ENCODE data around the gene SHROOM3.
"Not testable (repeated sequence)": the region's sequence is repeated elsewhere in the genome, so short reads cannot be mapped to it uniquely, and the experiment has no call there.

Gene SHROOM3

GRCh38 chr4:76447393-76447851 lies 12.4 kb downstream of the SHROOM3 start:
- DNase-seq = no peak

GRCh38 chr4:76448211-76448610 lies 13.2 kb downstream of the SHROOM3 start:
- DNase-seq = no peak

- DNase-seq = no peak
Observed at GRCh38 chr4:76449362-76449767, 14.3 kb downstream of the SHROOM3 start.

- DNase-seq = no peak
Observed at GRCh38 chr4:76449833-76450232, 14.8 kb downstream of the SHROOM3 start.

GRCh38 chr4:76453232-76453631 lies 18.2 kb downstream of the SHROOM3 start:
- no peak for DNase-seq

GRCh38 chr4:76454073-76454472 lies 19.0 kb downstream of the SHROOM3 start:
- not testable (repeated sequence) for DNase-seq

- DNase-seq = no peak
Observed at GRCh38 chr4:76457885-76458284, 22.9 kb downstream of the SHROOM3 start.

- DNase-seq = no peak
Observed at GRCh38 chr4:76458297-76458696, 23.3 kb downstream of the SHROOM3 start.

GRCh38 chr4:76458825-76459224 lies 23.8 kb downstream of the SHROOM3 start:
- no peak for DNase-seq

- no peak for DNase-seq
Observed at GRCh38 chr4:76459291-76459723, 24.3 kb downstream of the SHROOM3 start.

- DNase-seq = no peak
Observed at GRCh38 chr4:76463568-76463967, 28.5 kb downstream of the SHROOM3 start.

GRCh38 chr4:76470064-76470463 lies 35.0 kb downstream of the SHROOM3 start:
- DNase-seq = no peak

- DNase-seq = no peak
Observed at GRCh38 chr4:76470532-76470931, 35.5 kb downstream of the SHROOM3 start.

GRCh38 chr4:76476571-76476970 lies 41.5 kb downstream of the SHROOM3 start:
- DNase-seq = no peak

GRCh38 chr4:76484654-76485053 lies 49.6 kb downstream of the SHROOM3 start:
- DNase-seq = no peak

GRCh38 chr4:76485450-76485849 lies 50.4 kb downstream of the SHROOM3 start:
- DNase-seq = no peak

- DNase-seq = no peak
Observed at GRCh38 chr4:76486588-76487276, 51.7 kb downstream of the SHROOM3 start.

- DNase-seq = no peak
Observed at GRCh38 chr4:76487621-76488020, 52.6 kb downstream of the SHROOM3 start.

- DNase-seq = no peak
Observed at GRCh38 chr4:76488455-76488854, 53.4 kb downstream of the SHROOM3 start.

- DNase-seq = no peak
Observed at GRCh38 chr4:76488888-76489685, 54.1 kb downstream of the SHROOM3 start.

GRCh38 chr4:76489686-76490161 lies 54.7 kb downstream of the SHROOM3 start:
- DNase-seq = no peak

GRCh38 chr4:76492055-76492454 lies 57.0 kb downstream of the SHROOM3 start:
- no peak for DNase-seq

- DNase-seq = no peak
Observed at GRCh38 chr4:76494243-76494642, 59.2 kb downstream of the SHROOM3 start.

All from AML-193 (cell line).